ENCODE data around the gene HOXC6. TPM values are rescaled to one million over a fixed set of nuclear protein-coding genes. Genes with fewer than 3 reads are reported as not detected.

The HOXC6 gene
- total and polyA plus RNA-seq, 2 experiments from 2014 or later, result not detected

GRCh38 chr12:53991077-53991460 is 37.2 kb upstream of the HOXC6 start:
- ATAC-seq (no peak), DNase-seq (ENCODE audit: low spot score) (no peak)
- peaks cover 42% of the 10 kb centered on the region for H3K4me1 ChIP-seq (ENCODE audit: insufficient read depth)
- TF ChIP-seq STAT1 (IDR thresholded peaks at IDR 0.05; ENCODE audit: unreplicated experiment) (no peak), EZH2 (IDR thresholded peaks at IDR 0.05; ENCODE audit: low read depth, unreplicated experiment) (peak; percentile 92), JUNB (IDR thresholded peaks at IDR 0.05; ENCODE audit: unreplicated experiment) (no peak)
- Mint-ChIP-seq H3K9me3 (peaks cover 5% of the 10 kb centered on the region; the same call in 2 of the 3 replicates), H3K4me1 (peaks cover 40% of the 10 kb centered on the region), H3K27ac (no peak overlapping the region), H3K27me3 (ENCODE audit: insufficient read depth, low read depth, poor library complexity) (peaks cover 100% of the 10 kb centered on the region), H3K36me3 (ENCODE audit: low read depth) (no peaks in the 10 kb centered on the region; the same call in 2 of the 3 replicates), H3K4me3 (no peak overlapping the region; the same call in 2 of the 3 replicates)
- H3K4me2 ChIP-seq, result peak overlapping the region; percentile 26; the same call in 1 of the 2 replicates
- H3K27me3 ChIP-seq (ENCODE audit: insufficient read depth), result peaks cover 100% of the 10 kb centered on the region
- H4K20me1 ChIP-seq (replicated peaks; ENCODE audit: insufficient read depth), result peaks cover 44% of the 10 kb centered on the region
- no peak overlapping the region for H3K4me3 ChIP-seq
- no peaks in the 10 kb centered on the region for H3K36me3 ChIP-seq (ENCODE audit: insufficient read depth)
- no peaks in the 10 kb centered on the region for H3K79me2 ChIP-seq (replicated peaks; ENCODE audit: insufficient read depth)
- H2AFZ ChIP-seq, result no peak overlapping the region
- H3K9me2 ChIP-seq (ENCODE audit: insufficient read depth), result no peaks in the 10 kb centered on the region
- H3F3A ChIP-seq (replicated peaks; ENCODE audit: low read depth), result peaks cover 43% of the 10 kb centered on the region
- no peak overlapping the region for H3K27ac ChIP-seq (ENCODE audit: low read depth)

- Histone ChIP-seq H3K4me2 (no peak overlapping the region), H3F3A (replicated peaks; ENCODE audit: low read depth) (peaks cover 49% of the 10 kb centered on the region), H3K79me2 (replicated peaks; ENCODE audit: insufficient read depth) (no peaks in the 10 kb centered on the region), H3K27me3 (ENCODE audit: insufficient read depth) (peaks cover 100% of the 10 kb centered on the region), H4K20me1 (replicated peaks; ENCODE audit: insufficient read depth) (peaks cover 40% of the 10 kb centered on the region), H3K4me1 (ENCODE audit: insufficient read depth) (peaks cover 41% of the 10 kb centered on the region), H3K4me3 (no peak overlapping the region), H3K9me2 (ENCODE audit: insufficient read depth) (no peaks in the 10 kb centered on the region), H2AFZ (no peak overlapping the region), H3K36me3 (ENCODE audit: insufficient read depth) (no peaks in the 10 kb centered on the region), H3K27ac (ENCODE audit: low read depth) (no peak overlapping the region)
- Mint-ChIP-seq H3K27me3 (ENCODE audit: insufficient read depth, low read depth, poor library complexity) (peaks cover 100% of the 10 kb centered on the region), H3K4me1 (peaks cover 38% of the 10 kb centered on the region), H3K9me3 (no peaks in the 10 kb centered on the region; the same call in 2 of the 3 replicates), H3K27ac (no peak overlapping the region), H3K36me3 (ENCODE audit: low read depth) (no peaks in the 10 kb centered on the region; the same call in 2 of the 3 replicates), H3K4me3 (no peak overlapping the region)
- DNase-seq (ENCODE audit: low spot score), result no peak
- TF ChIP-seq EZH2phosphoT487 (IDR thresholded peaks at IDR 0.05; ENCODE audit: unreplicated experiment) (no peak), EZH2 (IDR thresholded peaks at IDR 0.05; ENCODE audit: low read depth, unreplicated experiment) (peak; percentile 74)
- ATAC-seq, result no peak
These were observed 35.8 kb upstream of the HOXC6 start for GRCh38 chr12:53992377-53992889.

DNA sequence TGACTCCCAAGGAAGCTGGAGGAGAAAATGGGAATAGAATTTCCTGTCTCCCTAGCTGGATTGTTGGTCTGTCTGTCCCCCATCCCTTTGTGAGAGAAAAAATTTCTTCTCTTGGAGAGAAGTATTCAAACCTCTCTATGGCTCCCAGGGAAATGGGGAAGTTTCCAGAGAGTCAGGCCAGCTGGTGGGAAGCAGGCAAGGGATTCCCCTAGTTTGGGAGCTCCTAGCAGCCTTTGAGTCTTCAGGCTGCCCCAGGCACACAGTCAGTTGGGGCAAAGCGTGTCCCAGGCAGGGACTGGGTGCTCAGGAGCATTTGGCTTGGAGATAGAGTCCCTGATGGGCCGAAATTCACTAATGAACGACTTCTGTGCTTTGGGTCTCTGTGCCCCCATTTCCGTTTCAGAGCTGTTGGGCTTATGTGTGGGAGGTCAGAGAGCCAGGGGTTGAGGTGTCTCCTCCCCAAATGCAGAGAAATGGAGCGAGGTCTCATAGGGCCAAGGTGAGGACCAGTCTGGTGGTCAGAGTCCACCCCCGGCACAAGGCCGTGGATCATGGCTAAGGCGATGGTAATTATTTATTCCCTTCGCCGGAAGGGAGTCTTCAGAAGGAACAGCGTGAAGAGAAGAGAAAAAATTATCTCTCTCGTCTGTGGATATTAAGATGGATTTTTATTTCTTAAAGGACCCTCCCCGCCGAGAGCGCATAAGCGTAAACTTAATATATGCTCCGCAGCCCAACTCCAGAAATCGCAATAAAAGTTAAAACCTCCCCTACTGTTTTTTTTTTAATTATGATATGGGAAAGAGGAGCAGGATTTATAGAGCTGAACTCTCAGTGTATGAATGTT is 34.9 kb upstream of the HOXC6 start:
- H3K4me3 ChIP-seq, result no peak overlapping the region
- no peak overlapping the region for H3K4me2 ChIP-seq
- no peak overlapping the region for H3K27ac Mint-ChIP-seq
- no peak overlapping the region; the same call in 2 of the 3 replicates for H3K4me3 Mint-ChIP-seq
- no peak overlapping the region for H3K27ac ChIP-seq (ENCODE audit: low read depth)
- TF ChIP-seq EZH2 (IDR thresholded peaks at IDR 0.05; ENCODE audit: low read depth, unreplicated experiment), result peak; percentile 98
- peak; percentile 18 for TF ChIP-seq EZH2phosphoT487 (IDR thresholded peaks at IDR 0.05; ENCODE audit: unreplicated experiment)
- TF ChIP-seq ZNF331 (CRISPR knock-in tag; IDR thresholded peaks at IDR 0.05; ENCODE audit: low read depth), result no peak
- TF ChIP-seq JUNB (IDR thresholded peaks at IDR 0.05; ENCODE audit: unreplicated experiment), result no peak
- no peak for TF ChIP-seq POLR2AphosphoS5 (IDR thresholded peaks at IDR 0.05; ENCODE audit: low read depth)
- H3K36me3 ChIP-seq (ENCODE audit: insufficient read depth), result no peaks in the 10 kb centered on the region
- peaks cover 51% of the 10 kb centered on the region for H3F3A ChIP-seq (replicated peaks; ENCODE audit: low read depth)
- peaks cover 47% of the 10 kb centered on the region for H3K4me1 ChIP-seq (ENCODE audit: insufficient read depth)
- H3K4me1 Mint-ChIP-seq, result peaks cover 48% of the 10 kb centered on the region
- H3K27me3 Mint-ChIP-seq (ENCODE audit: insufficient read depth, low read depth, poor library complexity), result peaks cover 100% of the 10 kb centered on the region
- H2AFZ ChIP-seq, result no peak overlapping the region
- no peaks in the 10 kb centered on the region for H3K79me2 ChIP-seq (replicated peaks; ENCODE audit: insufficient read depth)
- no peaks in the 10 kb centered on the region; the same call in 2 of the 3 replicates for H3K36me3 Mint-ChIP-seq (ENCODE audit: low read depth)
- peaks cover 31% of the 10 kb centered on the region for H4K20me1 ChIP-seq (replicated peaks; ENCODE audit: insufficient read depth)
- H3K9me2 ChIP-seq (ENCODE audit: insufficient read depth), result no peaks in the 10 kb centered on the region
- no peaks in the 10 kb centered on the region; the same call in 1 of the 3 replicates for H3K9me3 Mint-ChIP-seq
- DNase-seq (ENCODE audit: low spot score) (no peak), ATAC-seq (no peak)
- peaks cover 100% of the 10 kb centered on the region for H3K27me3 ChIP-seq (ENCODE audit: insufficient read depth)

Data from GM23338 (cell line).